Karpas-422 (cell line): ENCODE measurements around the gene SPINK8. TPM values are rescaled to one million over a fixed set of nuclear protein-coding genes. Genes with fewer than 3 reads are reported as not detected.
"Not testable (repeated sequence)": the region's sequence is repeated elsewhere in the genome, so short reads cannot be mapped to it uniquely, and the experiment has no call there.

ENCODE experiments used
- DNase-seq: peaks from one replicate; pipeline ENCODE4 v3.0.0-alpha.2; 2015
- H2AFZ ChIP-seq: fragments of 200-600 bp; sonication (generic); 2 replicates; pipeline ENCODE4 v1.6.1; 2014; ENCODE audit warnings: antibody characterized with exemption, low read length, mixed read lengths
- H3K27ac ChIP-seq: fragments of 200-600 bp; sonication (generic); 2 replicates; pipeline ENCODE4 v1.5.1; 2014; ENCODE audit warnings: mild to moderate bottlenecking, low read length, moderate library complexity
- H3K27me3 ChIP-seq: fragments of 200-600 bp; sonication (generic); 2 replicates; pipeline ENCODE4 v1.6.1; 2014; ENCODE audit warnings: low read length, mixed read lengths
- H3K36me3 ChIP-seq: fragments of 200-600 bp; sonication (generic); 2 replicates; pipeline ENCODE4 v1.6.1; 2014; ENCODE audit warnings: low read length, mixed read lengths; ENCODE audit not compliant: insufficient read depth
- H3K4me1 ChIP-seq: fragments of 200-600 bp; sonication (generic); 2 replicates; pipeline ENCODE4 v1.6.1; 2014; ENCODE audit warnings: mild to moderate bottlenecking, low read length, mixed read lengths
- H3K4me2 ChIP-seq: fragments of 200-600 bp; sonication (generic); 2 replicates; pipeline ENCODE4 v1.6.1; 2014; ENCODE audit warnings: low read length, low read depth, mild to moderate bottlenecking; ENCODE audit not compliant: poor library complexity, severe bottlenecking
- H3K4me3 ChIP-seq: fragments of 200-600 bp; sonication (generic); 2 replicates; pipeline ENCODE4 v1.5.1; 2014; ENCODE audit warnings: mild to moderate bottlenecking, antibody characterized with exemption, low read length, mixed read lengths
- H3K79me2 ChIP-seq: fragments of 200-600 bp; sonication (generic); 2 replicates; pipeline ENCODE4 v1.6.1; 2014; ENCODE audit warnings: mild to moderate bottlenecking, low read length, mixed read lengths
- H3K9ac ChIP-seq: fragments of 200-600 bp; sonication (generic); 2 replicates; pipeline ENCODE4 v1.6.0; 2014; ENCODE audit warnings: low read length
- H3K9me2 ChIP-seq: fragments of 200-600 bp; sonication (generic), shearing (Covaris generic); replicated peaks from 2 replicates; pipeline ENCODE4 v1.6.0; 2014; ENCODE audit warnings: mild to moderate bottlenecking, low read length, moderate library complexity; ENCODE audit not compliant: insufficient read depth
- H3K9me3 ChIP-seq: fragments of 300-700, 200-600 bp; sonication (generic); 2 replicates; pipeline ENCODE4 v1.6.1; 2014; ENCODE audit warnings: low read length, mixed read lengths
- H4K20me1 ChIP-seq: fragments of 200-600 bp; sonication (generic); 2 replicates; pipeline ENCODE4 v1.6.1; 2014; ENCODE audit warnings: mild to moderate bottlenecking, antibody characterized with exemption, low read length, low read depth; ENCODE audit not compliant: insufficient read depth
- total RNA-seq: library from RNA; depleted of rRNA; stranded (reverse); fragments of >200 nt; shearing (Covaris generic); gene quantifications from 2 replicates; pipeline ENCODE4 v1.2.3, GENCODE V29; 2014; ENCODE audit warnings: low replicate concordance

Gene SPINK8
- total RNA-seq, 1 experiment from 2014 or later = not detected

GRCh38 chr3:48271223-48271622 is 62.2 kb downstream of the SPINK8 start:
- H3K36me3 ChIP-seq = peaks cover 43% of the 10 kb centered on the region
- H3K27ac ChIP-seq, H3K4me1 ChIP-seq, H3K9ac ChIP-seq, H4K20me1 ChIP-seq, H3K79me2 ChIP-seq, DNase-seq, H3K9me3 ChIP-seq, H3K4me2 ChIP-seq, H2AFZ ChIP-seq, H3K9me2 ChIP-seq, H3K27me3 ChIP-seq, H3K4me3 ChIP-seq: not testable (repeated sequence)

GRCh38 chr3:48270306-48270705 is 63.2 kb downstream of the SPINK8 start:
- DNase-seq = no peak
- Histone ChIP-seq H3K9ac (no peak overlapping the region), H3K4me2 (no peak overlapping the region), H3K9me3 (no peaks in the 10 kb centered on the region), H3K36me3 (peaks cover 43% of the 10 kb centered on the region), H3K27me3 (no peaks in the 10 kb centered on the region), H3K79me2 (no peaks in the 10 kb centered on the region), H3K4me1 (peaks cover 10% of the 10 kb centered on the region), H3K4me3 (no peak overlapping the region), H4K20me1 (no peaks in the 10 kb centered on the region), H3K27ac (no peak overlapping the region), H2AFZ (no peak overlapping the region), H3K9me2 (no peaks in the 10 kb centered on the region)

GRCh38 chr3:48269592-48269991 is 63.9 kb downstream of the SPINK8 start:
- H3K9ac ChIP-seq = no peak overlapping the region
- H3K4me2 ChIP-seq = no peak overlapping the region
- H3K27ac ChIP-seq = no peak overlapping the region
- H2AFZ ChIP-seq = no peak overlapping the region
- H4K20me1 ChIP-seq = no peaks in the 10 kb centered on the region
- DNase-seq = no peak
- no peaks in the 10 kb centered on the region for H3K27me3 ChIP-seq
- peaks cover 10% of the 10 kb centered on the region for H3K4me1 ChIP-seq
- H3K4me3 ChIP-seq = no peak overlapping the region
- H3K36me3 ChIP-seq = peaks cover 43% of the 10 kb centered on the region
- H3K9me2 ChIP-seq = no peaks in the 10 kb centered on the region
- H3K9me3 ChIP-seq = no peaks in the 10 kb centered on the region
- H3K79me2 ChIP-seq = no peaks in the 10 kb centered on the region

- Histone ChIP-seq H3K36me3 (peaks cover 43% of the 10 kb centered on the region), H3K4me1 (peaks cover 10% of the 10 kb centered on the region), H3K4me3 (no peak overlapping the region), H3K4me2 (no peak overlapping the region), H3K27ac (no peak overlapping the region), H3K27me3 (no peaks in the 10 kb centered on the region), H3K9me2 (no peaks in the 10 kb centered on the region), H3K9ac (no peak overlapping the region), H3K9me3 (no peaks in the 10 kb centered on the region), H4K20me1 (no peaks in the 10 kb centered on the region), H2AFZ (no peak overlapping the region), H3K79me2 (no peaks in the 10 kb centered on the region)
- DNase-seq = no peak
Measured at GRCh38 chr3:48268936-48269561, 64.4 kb downstream of the SPINK8 start.

- Histone ChIP-seq H3K9me3 (no peaks in the 10 kb centered on the region), H3K4me1 (peaks cover 10% of the 10 kb centered on the region), H3K79me2 (no peaks in the 10 kb centered on the region), H3K9ac (no peak overlapping the region), H2AFZ (no peak overlapping the region), H3K4me2 (no peak overlapping the region), H3K27me3 (no peaks in the 10 kb centered on the region), H3K9me2 (no peaks in the 10 kb centered on the region), H3K4me3 (no peak overlapping the region), H4K20me1 (no peaks in the 10 kb centered on the region), H3K27ac (no peak overlapping the region), H3K36me3 (peaks cover 49% of the 10 kb centered on the region)
- no peak for DNase-seq
Measured at GRCh38 chr3:48268381-48268935, 65.0 kb downstream of the SPINK8 start.

- H3K9me3 ChIP-seq = no peaks in the 10 kb centered on the region
- H2AFZ ChIP-seq = no peak overlapping the region
- no peaks in the 10 kb centered on the region for H4K20me1 ChIP-seq
- H3K27ac ChIP-seq = no peak overlapping the region
- no peak overlapping the region for H3K9ac ChIP-seq
- H3K4me2 ChIP-seq = no peak overlapping the region
- no peaks in the 10 kb centered on the region for H3K27me3 ChIP-seq
- H3K4me1 ChIP-seq = peaks cover 10% of the 10 kb centered on the region
- no peaks in the 10 kb centered on the region for H3K79me2 ChIP-seq
- H3K36me3 ChIP-seq = peaks cover 51% of the 10 kb centered on the region
- no peaks in the 10 kb centered on the region for H3K9me2 ChIP-seq
- H3K4me3 ChIP-seq = no peak overlapping the region
- no peak for DNase-seq
Measured at GRCh38 chr3:48267782-48268181, 65.7 kb downstream of the SPINK8 start.

- H3K27me3 ChIP-seq = no peaks in the 10 kb centered on the region
- no peak overlapping the region for H3K27ac ChIP-seq
- H3K9me3 ChIP-seq = no peaks in the 10 kb centered on the region
- H3K4me1 ChIP-seq = peaks cover 22% of the 10 kb centered on the region
- H3K79me2 ChIP-seq = peaks cover 57% of the 10 kb centered on the region
- no peak overlapping the region for H2AFZ ChIP-seq
- H3K4me3 ChIP-seq = no peak overlapping the region
- DNase-seq = no peak
- H3K9me2 ChIP-seq = no peaks in the 10 kb centered on the region
- peaks cover 50% of the 10 kb centered on the region for H3K36me3 ChIP-seq
- no peaks in the 10 kb centered on the region for H4K20me1 ChIP-seq
- no peak overlapping the region for H3K9ac ChIP-seq
- H3K4me2 ChIP-seq = no peak overlapping the region
Measured at GRCh38 chr3:48258530-48258929, 74.9 kb downstream of the SPINK8 start.
